ENCODE data around the gene DTX3L.

The DTX3L gene

DNA sequence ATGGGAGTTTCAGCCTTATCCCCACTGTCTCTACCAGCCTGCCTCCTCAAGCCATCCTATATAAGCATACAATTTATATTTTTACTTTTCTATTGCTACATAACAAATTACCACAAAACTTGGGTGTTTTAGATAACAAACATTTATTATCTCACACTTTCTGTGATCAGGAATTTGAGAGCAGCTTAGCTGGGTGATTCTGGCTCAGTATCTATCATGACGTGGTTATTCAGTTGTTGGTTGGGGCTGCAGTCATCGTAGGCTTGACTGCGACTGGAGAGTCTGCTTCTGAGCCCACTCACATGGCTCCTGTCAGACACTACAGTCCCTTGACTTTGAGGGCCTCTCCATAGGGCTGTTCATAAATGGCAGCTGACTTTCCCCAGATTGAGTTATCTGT lies 34.0 kb downstream of the DTX3L start:
- DNase-seq (ENCODE audit: extremely low read depth, low read depth) = no peak
- TF ChIP-seq, protein P1, sequence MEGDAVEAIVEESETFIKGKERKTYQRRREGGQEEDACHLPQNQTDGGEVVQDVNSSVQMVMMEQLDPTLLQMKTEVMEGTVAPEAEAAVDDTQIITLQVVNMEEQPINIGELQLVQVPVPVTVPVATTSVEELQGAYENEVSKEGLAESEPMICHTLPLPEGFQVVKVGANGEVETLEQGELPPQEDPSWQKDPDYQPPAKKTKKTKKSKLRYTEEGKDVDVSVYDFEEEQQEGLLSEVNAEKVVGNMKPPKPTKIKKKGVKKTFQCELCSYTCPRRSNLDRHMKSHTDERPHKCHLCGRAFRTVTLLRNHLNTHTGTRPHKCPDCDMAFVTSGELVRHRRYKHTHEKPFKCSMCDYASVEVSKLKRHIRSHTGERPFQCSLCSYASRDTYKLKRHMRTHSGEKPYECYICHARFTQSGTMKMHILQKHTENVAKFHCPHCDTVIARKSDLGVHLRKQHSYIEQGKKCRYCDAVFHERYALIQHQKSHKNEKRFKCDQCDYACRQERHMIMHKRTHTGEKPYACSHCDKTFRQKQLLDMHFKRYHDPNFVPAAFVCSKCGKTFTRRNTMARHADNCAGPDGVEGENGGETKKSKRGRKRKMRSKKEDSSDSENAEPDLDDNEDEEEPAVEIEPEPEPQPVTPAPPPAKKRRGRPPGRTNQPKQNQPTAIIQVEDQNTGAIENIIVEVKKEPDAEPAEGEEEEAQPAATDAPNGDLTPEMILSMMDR (IDR thresholded peaks at IDR 0.05; ENCODE audit: low read depth, low read length, missing control alignments) = no peak
- no peak overlapping the region for H3K4me3 ChIP-seq (replicated peaks; ENCODE audit: low read depth, low read length)

DNA sequence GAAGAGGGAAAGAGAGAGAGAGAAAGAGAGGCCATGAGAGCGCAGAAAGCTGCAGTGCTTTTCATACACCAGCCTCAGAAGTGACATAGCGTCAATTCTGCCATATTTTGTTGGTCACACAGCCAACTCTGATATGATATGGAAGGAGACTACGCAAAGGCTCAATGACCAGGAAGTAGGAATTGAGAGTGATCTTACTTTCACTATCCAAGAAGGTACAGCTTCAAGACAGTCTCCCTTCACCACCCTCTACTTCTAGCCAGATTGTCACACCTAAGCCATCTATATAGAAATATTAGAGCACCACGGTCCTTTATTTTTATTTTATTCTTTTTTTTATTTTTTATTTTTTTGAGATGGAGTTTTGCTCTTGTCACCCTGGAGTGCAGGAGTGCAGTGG lies 34.4 kb downstream of the DTX3L start:
- DNase-seq (ENCODE audit: extremely low read depth, low read depth) = no peak
- TF ChIP-seq, protein P1 (IDR thresholded peaks at IDR 0.05; ENCODE audit: low read depth, low read length, missing control alignments) = no peak
- H3K4me3 ChIP-seq (replicated peaks; ENCODE audit: low read depth, low read length) = no peak overlapping the region

DNA sequence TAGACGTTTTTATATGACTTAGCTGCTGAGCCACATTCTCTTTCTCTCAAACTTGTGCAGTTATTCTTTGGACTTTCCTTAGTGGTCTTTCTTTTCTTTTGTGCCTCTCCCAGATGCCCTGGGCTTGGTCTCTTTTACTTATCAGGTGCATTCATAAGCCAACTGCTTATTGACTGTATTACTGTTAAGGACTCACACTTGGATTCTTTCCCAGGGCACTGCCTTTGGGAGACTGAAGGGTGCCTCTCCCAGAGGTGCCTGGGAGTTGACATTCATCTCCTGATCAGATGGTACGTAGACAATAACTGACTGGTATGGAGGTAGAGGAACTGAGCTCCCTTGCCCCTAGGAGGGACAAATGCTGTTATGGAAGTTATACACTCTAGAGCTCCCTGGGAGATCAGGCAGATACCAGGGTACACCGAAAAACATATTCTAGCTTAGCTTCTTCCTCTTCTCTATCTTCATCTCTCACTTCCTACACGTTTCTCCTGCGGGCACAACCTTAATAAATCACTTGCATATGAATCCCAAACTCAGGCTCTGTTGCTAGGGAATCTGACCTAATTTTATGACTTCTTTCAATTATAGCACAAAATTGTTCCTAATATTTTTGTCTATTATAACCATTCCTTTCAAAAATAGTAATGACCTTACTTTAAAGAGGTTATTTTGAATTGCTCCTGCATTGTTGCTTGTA lies 38.0 kb downstream of the DTX3L start:
- TF ChIP-seq, protein P1 (IDR thresholded peaks at IDR 0.05; ENCODE audit: low read depth, low read length, missing control alignments) = no peak
- no peak for DNase-seq (ENCODE audit: extremely low read depth, low read depth)
- no peak overlapping the region for H3K4me3 ChIP-seq (replicated peaks; ENCODE audit: low read depth, low read length)

DNA sequence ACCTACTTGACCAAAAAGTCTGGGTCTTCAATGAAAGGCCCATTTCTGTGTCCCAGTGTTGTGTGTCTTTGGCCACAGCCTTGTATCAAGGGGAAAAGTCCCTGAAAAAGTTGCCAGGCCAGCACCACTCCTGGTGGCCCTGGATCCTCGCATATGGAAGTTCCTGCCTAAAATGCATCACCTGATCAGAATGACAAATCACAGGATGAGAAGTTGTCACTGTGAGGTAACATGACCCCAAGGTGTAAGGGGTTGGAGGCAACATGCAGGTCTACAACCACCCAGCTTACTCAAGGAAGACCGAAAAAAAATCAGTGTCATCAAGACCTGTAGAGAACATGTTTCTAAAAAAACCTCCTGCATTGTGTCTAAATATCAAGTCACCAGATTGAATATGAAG lies 38.9 kb downstream of the DTX3L start:
- DNase-seq (ENCODE audit: extremely low read depth, low read depth) = no peak
- TF ChIP-seq, protein P1 (IDR thresholded peaks at IDR 0.05; ENCODE audit: low read depth, low read length, missing control alignments) = no peak

DNA sequence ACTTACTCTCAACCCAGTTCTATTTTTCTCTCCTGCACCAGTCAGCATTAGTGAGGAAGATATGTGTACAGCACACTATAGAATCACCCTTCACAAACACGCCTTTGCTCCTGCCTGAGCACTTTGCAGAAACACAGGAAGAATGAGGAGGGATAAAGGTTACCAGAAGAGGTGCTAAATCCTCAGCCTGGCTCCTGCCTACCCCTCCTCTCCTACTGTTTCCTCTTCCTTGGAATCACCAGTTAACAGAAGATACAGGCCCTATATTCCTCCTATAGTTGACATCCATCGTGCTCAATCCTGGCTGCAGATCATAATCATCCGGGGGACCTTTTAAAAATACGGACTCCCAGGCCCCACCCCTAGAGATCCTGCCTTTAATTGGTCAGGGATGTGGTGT lies 42.2 kb downstream of the DTX3L start:
- no peak for DNase-seq (ENCODE audit: extremely low read depth, low read depth)
- no peak overlapping the region for H3K4me3 ChIP-seq (replicated peaks; ENCODE audit: low read depth, low read length)
- TF ChIP-seq, protein P1 (IDR thresholded peaks at IDR 0.05; ENCODE audit: low read depth, low read length, missing control alignments) = no peak

More for the DNA sequence above, 38.9 kb downstream of the DTX3L start:
- no peak overlapping the region for H3K4me3 ChIP-seq (replicated peaks; ENCODE audit: low read depth, low read length)

DNA sequence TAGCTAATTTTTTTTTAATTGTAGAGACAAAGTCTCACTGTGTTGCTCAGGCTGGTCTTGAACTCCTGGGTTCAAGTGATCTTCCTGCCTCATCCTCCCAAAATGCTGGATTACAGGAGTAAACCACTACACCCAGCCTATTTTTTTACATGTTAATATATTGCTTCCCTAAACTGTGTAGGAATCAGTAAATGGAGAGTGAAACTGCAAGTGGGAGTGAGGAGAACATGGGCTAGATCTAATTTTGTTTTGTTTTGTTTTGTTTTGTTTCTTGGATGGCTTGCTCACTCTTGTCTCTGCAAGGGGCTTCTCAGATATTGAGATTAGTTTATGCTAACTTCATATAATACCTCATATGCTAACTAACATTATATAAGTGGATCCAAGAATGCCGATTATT lies 44.8 kb downstream of the DTX3L start:
- TF ChIP-seq, protein P1 (IDR thresholded peaks at IDR 0.05; ENCODE audit: low read depth, low read length, missing control alignments) = no peak
- DNase-seq (ENCODE audit: extremely low read depth, low read depth) = no peak
- H3K4me3 ChIP-seq (replicated peaks; ENCODE audit: low read depth, low read length) = no peak overlapping the region
